ENCODE data around the gene BCAS3. TPM values are rescaled to one million over a fixed set of nuclear protein-coding genes. Genes with fewer than 3 reads are reported as not detected.

The BCAS3 gene
- total RNA-seq, 1 donor from 2014 or later = 75.9 TPM

- no peaks in the 10 kb centered on the region for H3K9me3 ChIP-seq
- no peak for TF ChIP-seq CTCF (IDR thresholded peaks at IDR 0.05)
- no peaks in the 10 kb centered on the region for H3K27me3 ChIP-seq
- no peak for DNase-seq (ENCODE audit: low spot score in 2 of 2)
- H3K27ac ChIP-seq = no peak overlapping the region
- H3K36me3 ChIP-seq = no peaks in the 10 kb centered on the region
- peaks cover 0 to 9% of the 10 kb centered on the region in 2 donors for H3K4me1 ChIP-seq
- H3K4me3 ChIP-seq = no peak overlapping the region
- intact Hi-C loops (cut with DNase I) = loop anchor here (1.0 kb wide), 1 partner anchor 72 kb away; no protein-coding TSS in a partner anchor
Observed at GRCh38 chr17:61230972-61231820, 553.5 kb downstream of the BCAS3 start.

GRCh38 chr17:61232871-61233270 lies 555.2 kb downstream of the BCAS3 start:
- no peak overlapping the region for H3K4me3 ChIP-seq
- H3K27me3 ChIP-seq = no peaks in the 10 kb centered on the region
- H3K9me3 ChIP-seq = no peaks in the 10 kb centered on the region
- H3K36me3 ChIP-seq = no peaks in the 10 kb centered on the region
- DNase-seq (ENCODE audit: low spot score in 2 of 2) = no peak
- H3K27ac ChIP-seq = no peak overlapping the region
- TF ChIP-seq CTCF (IDR thresholded peaks at IDR 0.05) = no peak
- intact Hi-C loops (cut with DNase I) = no loop called here
- H3K4me1 ChIP-seq = peaks cover 0 to 9% of the 10 kb centered on the region in 2 donors

- Histone ChIP-seq H3K36me3 (no peaks in the 10 kb centered on the region), H3K9me3 (no peaks in the 10 kb centered on the region), H3K27me3 (no peaks in the 10 kb centered on the region), H3K27ac (no peak overlapping the region), H3K4me1 (peaks cover 0 to 11% of the 10 kb centered on the region in 2 donors), H3K4me3 (no peak overlapping the region)
- intact Hi-C loops (cut with DNase I) = no loop called here
- no peak for DNase-seq (ENCODE audit: low spot score in 2 of 2)
- TF ChIP-seq CTCF (IDR thresholded peaks at IDR 0.05) = no peak
Observed at GRCh38 chr17:61233991-61234750, 556.5 kb downstream of the BCAS3 start.

GRCh38 chr17:61235001-61235826 lies 557.6 kb downstream of the BCAS3 start:
- Histone ChIP-seq H3K4me3 (no peak overlapping the region), H3K4me1 (peaks cover 0 to 11% of the 10 kb centered on the region in 2 donors), H3K36me3 (no peaks in the 10 kb centered on the region), H3K9me3 (no peaks in the 10 kb centered on the region), H3K27me3 (no peaks in the 10 kb centered on the region), H3K27ac (no peak overlapping the region)
- no peak for TF ChIP-seq CTCF (IDR thresholded peaks at IDR 0.05)
- DNase-seq (ENCODE audit: low spot score in 2 of 2) = no peak
- intact Hi-C loops (cut with DNase I) = no loop called here

- DNase-seq (ENCODE audit: low spot score in 2 of 2) = no peak
- no peak overlapping the region for H3K4me3 ChIP-seq
- H3K27me3 ChIP-seq = no peaks in the 10 kb centered on the region
- H3K4me1 ChIP-seq = peaks cover 0 to 11% of the 10 kb centered on the region in 2 donors
- no peaks in the 10 kb centered on the region for H3K36me3 ChIP-seq
- TF ChIP-seq CTCF (IDR thresholded peaks at IDR 0.05) = no peak
- no peak overlapping the region for H3K27ac ChIP-seq
- intact Hi-C loops (cut with DNase I) = no loop called here
- H3K9me3 ChIP-seq = no peaks in the 10 kb centered on the region
Observed at GRCh38 chr17:61235827-61236197, 558.2 kb downstream of the BCAS3 start.
